Heart left ventricle (tissue), 13 donors: ENCODE data around the gene CFAP47.

ENCODE experiments used
- POLR2A ChIP-seq, 2 donors: fragments of 450-650 bp; IDR thresholded peaks; one replicate each; pipeline ENCODE4 v1.6.1; 2017; ENCODE audit warnings: antibody characterized with exemption in 2 of 2, mild to moderate bottlenecking in 2 of 2, moderate library complexity in 2 of 2
- TF ChIP-seq, protein P1 (sequence below), 12 donors: fragments of 200-600 bp; sonication (generic) in 4 of 12; IDR thresholded peaks; one replicate each; pipeline versions ENCODE4 v1.5.0 to v1.8.0; 2018 to 2022; ENCODE audit warnings: antibody characterized with exemption in 12 of 12, mild to moderate bottlenecking in 5 of 12
- donor health status: ischemic (EF 13 %, LVEDD 7.1; RV severe dilation, severe dysfunction).
- donor health status: DM: no; HTN: yes; CAD: no.
- donor health status: DM: no; HTN: no; CAD: no.
- donor health status: ischemic (EF 25% LVEDD 6.9; RV normal size, moderate dysfunction).
- donor health status: ischemic (EF 25% LVEDD 5.7; RV mildly dilated, moderate dysfunction).
- donor health status: ischemic (EF 35%, LVEDD 5.7; RV mildly dilated, moderate dysfunction).
- donor health status: nonischemic (EF 11% LVEDD 7.7; RV severe dilation, severe dysfunction).
- donor health status: DM: yes; HTN: yes; CAD: no.
- donor health status: PGD.
- donor health status: ischemic (EF 29% LVEDD 5.4; RV normal size, mild dysfunction).
- donor health status: nonischemic (EF 23%, LVEDD 6.1; RV moderate dilation, normal function).

DNA sequence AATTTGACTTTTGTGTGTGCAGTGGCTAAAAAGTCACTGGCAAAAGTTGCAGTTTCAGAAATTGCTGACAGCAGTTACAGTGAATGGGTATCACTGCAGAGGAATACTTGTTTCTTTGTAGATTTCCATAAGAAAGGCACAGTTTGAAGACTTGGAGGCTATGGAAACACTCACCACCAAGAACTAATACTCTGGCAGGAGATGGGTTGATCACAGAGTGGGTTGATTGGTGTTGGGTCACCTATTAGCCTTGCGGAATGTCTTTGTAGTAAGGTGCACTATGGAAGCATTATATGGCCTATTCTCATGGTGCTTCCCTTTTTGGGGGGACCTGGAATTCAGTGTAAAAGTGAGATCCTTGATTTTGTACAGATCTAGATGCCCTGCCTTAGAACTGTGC lies 502.8 kb downstream of the CFAP47 start:
- TF ChIP-seq POLR2A (IDR thresholded peaks at IDR 0.05): no peak
- TF ChIP-seq, protein P1, sequence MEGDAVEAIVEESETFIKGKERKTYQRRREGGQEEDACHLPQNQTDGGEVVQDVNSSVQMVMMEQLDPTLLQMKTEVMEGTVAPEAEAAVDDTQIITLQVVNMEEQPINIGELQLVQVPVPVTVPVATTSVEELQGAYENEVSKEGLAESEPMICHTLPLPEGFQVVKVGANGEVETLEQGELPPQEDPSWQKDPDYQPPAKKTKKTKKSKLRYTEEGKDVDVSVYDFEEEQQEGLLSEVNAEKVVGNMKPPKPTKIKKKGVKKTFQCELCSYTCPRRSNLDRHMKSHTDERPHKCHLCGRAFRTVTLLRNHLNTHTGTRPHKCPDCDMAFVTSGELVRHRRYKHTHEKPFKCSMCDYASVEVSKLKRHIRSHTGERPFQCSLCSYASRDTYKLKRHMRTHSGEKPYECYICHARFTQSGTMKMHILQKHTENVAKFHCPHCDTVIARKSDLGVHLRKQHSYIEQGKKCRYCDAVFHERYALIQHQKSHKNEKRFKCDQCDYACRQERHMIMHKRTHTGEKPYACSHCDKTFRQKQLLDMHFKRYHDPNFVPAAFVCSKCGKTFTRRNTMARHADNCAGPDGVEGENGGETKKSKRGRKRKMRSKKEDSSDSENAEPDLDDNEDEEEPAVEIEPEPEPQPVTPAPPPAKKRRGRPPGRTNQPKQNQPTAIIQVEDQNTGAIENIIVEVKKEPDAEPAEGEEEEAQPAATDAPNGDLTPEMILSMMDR (IDR thresholded peaks at IDR 0.05): no peak
